ENCODE measurements around the gene DISP3. TPM values are rescaled to one million over a fixed set of nuclear protein-coding genes. Genes with fewer than 3 reads are reported as not detected.

The DISP3 gene
- polyA plus RNA-seq, 3 donors = 0.01 TPM; not detected in 2

DNA sequence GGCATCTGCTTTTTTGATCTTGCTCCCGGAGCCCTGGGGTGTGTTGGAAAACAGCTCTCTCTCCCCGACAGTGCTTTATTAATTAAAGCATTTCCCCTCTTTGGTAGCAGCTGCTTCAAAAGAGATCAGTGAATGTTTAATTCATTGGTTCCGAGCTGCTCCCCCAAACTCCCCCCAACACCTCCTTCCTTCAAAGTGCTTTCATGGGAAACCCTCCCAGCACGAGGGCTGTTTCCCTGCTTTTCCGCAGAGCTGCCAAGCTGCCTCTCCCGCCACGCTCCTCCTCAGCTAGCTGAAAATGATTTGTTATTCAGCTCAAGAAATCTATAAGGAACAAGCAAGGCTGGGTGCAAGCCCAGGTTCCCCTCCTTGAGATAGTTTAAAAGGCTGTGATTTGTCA lies 40.0 kb upstream of the DISP3 start:
- no peak overlapping the region for H3K27ac ChIP-seq (ENCODE audit: low read depth in 1 of 2, low read length in 2 of 2)
- intact Hi-C loops (cut with micrococcal nuclease) = no loop called here
- WGBS (ENCODE audit: insufficient coverage) = 89% methylated on average over 3 of the region's 7 CpGs
- H3K27me3 Mint-ChIP-seq (ENCODE audit: low read depth in 3 of 3) = peaks cover 5 to 14% (median 11%) of the 10 kb centered on the region in 3 donors
- H3K4me3 Mint-ChIP-seq = no peak overlapping the region
- no peak overlapping the region for H3K27ac Mint-ChIP-seq
- no peaks in the 10 kb centered on the region for H3K4me1 ChIP-seq (ENCODE audit: control insufficient read depth in 1 of 2, insufficient read depth in 2 of 2, low read length in 2 of 2)
- DNase-seq = no peak
- H3K9me3 Mint-ChIP-seq = peaks cover 0 to 3% (median 0%) of the 10 kb centered on the region in 7 donors
- H3K27me3 ChIP-seq (ENCODE audit: control insufficient read depth in 2 of 2, insufficient read depth in 2 of 2, low read length in 2 of 2) = no peaks in the 10 kb centered on the region
- TF ChIP-seq, protein P1, sequence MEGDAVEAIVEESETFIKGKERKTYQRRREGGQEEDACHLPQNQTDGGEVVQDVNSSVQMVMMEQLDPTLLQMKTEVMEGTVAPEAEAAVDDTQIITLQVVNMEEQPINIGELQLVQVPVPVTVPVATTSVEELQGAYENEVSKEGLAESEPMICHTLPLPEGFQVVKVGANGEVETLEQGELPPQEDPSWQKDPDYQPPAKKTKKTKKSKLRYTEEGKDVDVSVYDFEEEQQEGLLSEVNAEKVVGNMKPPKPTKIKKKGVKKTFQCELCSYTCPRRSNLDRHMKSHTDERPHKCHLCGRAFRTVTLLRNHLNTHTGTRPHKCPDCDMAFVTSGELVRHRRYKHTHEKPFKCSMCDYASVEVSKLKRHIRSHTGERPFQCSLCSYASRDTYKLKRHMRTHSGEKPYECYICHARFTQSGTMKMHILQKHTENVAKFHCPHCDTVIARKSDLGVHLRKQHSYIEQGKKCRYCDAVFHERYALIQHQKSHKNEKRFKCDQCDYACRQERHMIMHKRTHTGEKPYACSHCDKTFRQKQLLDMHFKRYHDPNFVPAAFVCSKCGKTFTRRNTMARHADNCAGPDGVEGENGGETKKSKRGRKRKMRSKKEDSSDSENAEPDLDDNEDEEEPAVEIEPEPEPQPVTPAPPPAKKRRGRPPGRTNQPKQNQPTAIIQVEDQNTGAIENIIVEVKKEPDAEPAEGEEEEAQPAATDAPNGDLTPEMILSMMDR (IDR thresholded peaks at IDR 0.05) = no peak
- no peak overlapping the region for H3K4me2 ChIP-seq (replicated peaks; ENCODE audit: extremely low read depth, low read length, poor library complexity, severe bottlenecking)
- H3K4me1 Mint-ChIP-seq = no peaks in the 10 kb centered on the region
- no peaks in the 10 kb centered on the region for H4K20me1 ChIP-seq (ENCODE audit: insufficient read depth, low read length)
- no peaks in the 10 kb centered on the region for H3K36me3 ChIP-seq (replicated peaks in 1 of 2; ENCODE audit: control insufficient read depth in 1 of 2, insufficient read depth in 2 of 2, low read length in 2 of 2)
- H3K4me3 ChIP-seq (replicated peaks in 1 of 3; ENCODE audit: low read depth in 2 of 3, low read length in 3 of 3) = no peak overlapping the region
- H2AFZ ChIP-seq (ENCODE audit: insufficient read depth, low read depth, low read length, poor library complexity, severe bottlenecking) = no peak overlapping the region
- no peaks in the 10 kb centered on the region for H3K79me2 ChIP-seq (ENCODE audit: insufficient read depth, low read length)
- no peaks in the 10 kb centered on the region for H3K9me3 ChIP-seq (replicated peaks in 1 of 2; ENCODE audit: control insufficient read depth in 1 of 2, insufficient read depth in 1 of 2, low read length in 2 of 2)
- H3K9ac ChIP-seq (ENCODE audit: insufficient read depth, low read length, poor library complexity, severe bottlenecking) = no peak overlapping the region
- no peaks in the 10 kb centered on the region for H3K36me3 Mint-ChIP-seq

DNA sequence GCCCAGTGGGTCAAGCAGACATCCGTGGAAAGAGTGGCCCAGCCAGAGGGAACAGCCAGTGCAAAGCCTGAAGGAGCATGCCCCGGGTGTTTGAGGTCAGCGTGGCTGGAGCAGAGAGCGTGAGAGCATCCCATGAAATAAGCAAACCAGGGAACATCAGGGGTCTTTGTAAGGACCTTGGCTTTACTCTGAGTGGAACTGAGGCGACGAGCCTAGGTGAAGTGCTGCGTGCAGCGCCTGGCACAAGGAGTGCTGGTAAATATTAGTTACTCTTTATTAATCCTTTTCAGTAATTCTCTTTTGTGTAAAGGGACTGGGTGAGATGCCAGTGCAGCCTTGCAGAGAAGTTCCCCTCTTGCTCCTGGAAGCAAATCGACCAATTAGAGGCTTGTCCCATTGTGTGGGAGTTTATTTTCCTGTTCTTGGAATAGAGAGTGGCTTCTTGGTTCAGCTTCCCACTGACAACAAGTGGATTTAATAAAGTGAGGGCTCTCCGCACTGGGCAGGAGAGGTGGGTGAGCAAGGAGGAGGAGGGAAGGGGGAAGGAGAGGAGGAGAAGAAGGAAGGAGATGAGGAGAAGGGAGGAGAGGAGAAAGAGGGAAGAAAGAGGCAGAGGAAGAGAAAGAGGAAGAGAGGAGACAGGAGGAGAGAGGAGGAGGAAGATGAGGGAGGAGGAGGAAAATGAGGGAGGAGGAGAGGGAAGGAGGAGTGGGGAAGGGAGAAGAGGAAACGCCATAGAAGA lies 37.6 kb upstream of the DISP3 start:
- H3K4me1 Mint-ChIP-seq = no peaks in the 10 kb centered on the region
- H3K27me3 Mint-ChIP-seq (ENCODE audit: low read depth in 3 of 3) = peaks cover 7 to 23% (median 11%) of the 10 kb centered on the region in 3 donors
- peak overlapping the region in 1 of 7 donors; percentile 28 for H3K27ac Mint-ChIP-seq
- Histone ChIP-seq H3K27ac (ENCODE audit: low read depth in 1 of 2, low read length in 2 of 2) (no peak overlapping the region), H3K36me3 (replicated peaks in 1 of 2; ENCODE audit: control insufficient read depth in 1 of 2, insufficient read depth in 2 of 2, low read length in 2 of 2) (no peaks in the 10 kb centered on the region), H3K9me3 (replicated peaks in 1 of 2; ENCODE audit: control insufficient read depth in 1 of 2, insufficient read depth in 1 of 2, low read length in 2 of 2) (no peaks in the 10 kb centered on the region), H3K4me1 (ENCODE audit: control insufficient read depth in 1 of 2, insufficient read depth in 2 of 2, low read length in 2 of 2) (no peaks in the 10 kb centered on the region), H3K27me3 (ENCODE audit: control insufficient read depth in 2 of 2, insufficient read depth in 2 of 2, low read length in 2 of 2) (no peaks in the 10 kb centered on the region), H3K4me3 (replicated peaks in 1 of 3; ENCODE audit: low read depth in 2 of 3, low read length in 3 of 3) (no peak overlapping the region), H4K20me1 (ENCODE audit: insufficient read depth, low read length) (no peaks in the 10 kb centered on the region), H3K9ac (ENCODE audit: insufficient read depth, low read length, poor library complexity, severe bottlenecking) (no peak overlapping the region), H3K4me2 (replicated peaks; ENCODE audit: extremely low read depth, low read length, poor library complexity, severe bottlenecking) (no peak overlapping the region), H2AFZ (ENCODE audit: insufficient read depth, low read depth, low read length, poor library complexity, severe bottlenecking) (no peak overlapping the region), H3K79me2 (ENCODE audit: insufficient read depth, low read length) (no peaks in the 10 kb centered on the region)
- peaks cover 0 to 3% (median 0%) of the 10 kb centered on the region in 7 donors for H3K9me3 Mint-ChIP-seq
- intact Hi-C loops (cut with micrococcal nuclease) = no loop called here
- DNase-seq = no peak
- 68% methylated on average over 6 of the region's 11 CpGs for WGBS (ENCODE audit: insufficient coverage)
- TF ChIP-seq, protein P1 (IDR thresholded peaks at IDR 0.05) = no peak
- H3K36me3 Mint-ChIP-seq = no peaks in the 10 kb centered on the region
- no peak overlapping the region for H3K4me3 Mint-ChIP-seq
